T-cell (primary cell): Measurements from ENCODE around the gene AKAP6. TPM values are rescaled to one million over a fixed set of nuclear protein-coding genes. Genes with fewer than 3 reads are reported as not detected.

Experiments
- ATAC-seq, 4 experiments: fragments of 200-7000 bp in 3 of 4; fragments of 150-1000 bp in 1 of 4; cut with Tn5 transposase; replicated peaks in 1 of 4; 1 replicate in 3 of 4; 2 replicates in 1 of 4; pipeline ENCODE4 v1.10.0; 2021; ENCODE audit warnings: moderate library complexity in 3 of 4, mild to moderate bottlenecking in 2 of 4, moderate number of reproducible peaks in 1 of 4
- CTCF ChIA-PET, 2 donors: fragments of 300-600 bp; sonication (Branson Sonifier 250); formaldehyde crosslinking; loops; one replicate each; lab custom pipeline; 2022; ENCODE audit warnings: antibody characterized with exemption in 2 of 2; lab: Charles Lee
- POLR2A ChIA-PET, 2 donors: fragments of 300-600 bp; sonication (Branson Sonifier 250); formaldehyde crosslinking; loops; one replicate each; lab custom pipeline; 2022; ENCODE audit warnings: antibody characterized with exemption in 2 of 2; lab: Charles Lee
- DNase-seq, 35 experiments: peaks; one replicate each; pipeline versions ENCODE4 v3.0.0 to v3.0.0-alpha.2; 2013 to 2023
- H3K27ac ChIP-seq: one replicate; pipeline ENCODE4 v1.5.1; 2013; ENCODE audit warnings: low read length
- H3K27me3 ChIP-seq, 2 experiments: replicated peaks in 1 of 2; 1 replicate in 1 of 2; 2 replicates in 1 of 2; pipeline versions ENCODE4 v1.6.1 to v1.7.0; 2013; ENCODE audit warnings: low read length in 1 of 2, mixed read lengths in 1 of 2; ENCODE audit not compliant: control insufficient read depth in 2 of 2, insufficient read depth in 2 of 2; ENCODE audit errors: extremely low read depth in 1 of 2
- H3K36me3 ChIP-seq, 2 donors: 1 replicate in 1 of 2; 2 replicates in 1 of 2; pipeline versions ENCODE4 v1.6.1 to v1.7.0; 2013; ENCODE audit warnings: low read length in 1 of 2; ENCODE audit not compliant: control insufficient read depth in 2 of 2, insufficient read depth in 1 of 2; ENCODE audit errors: extremely low read depth in 1 of 2
- H3K4me1 ChIP-seq, 2 experiments: 1 replicate in 1 of 2; 2 replicates in 1 of 2; pipeline versions ENCODE4 v1.6.1 to v1.7.0; 2013; ENCODE audit warnings: low read length in 2 of 2, mixed read lengths in 1 of 2; ENCODE audit not compliant: insufficient read depth in 2 of 2, control insufficient read depth in 1 of 2; ENCODE audit errors: extremely low read depth in 1 of 2
- H3K4me3 ChIP-seq, 2 donors: 1 replicate in 1 of 2; 2 replicates in 1 of 2; pipeline versions ENCODE4 v1.5.1 to v1.7.0; 2013; ENCODE audit warnings: mild to moderate bottlenecking in 2 of 2, low read length in 1 of 2, moderate library complexity in 1 of 2; ENCODE audit not compliant: control insufficient read depth in 1 of 2; ENCODE audit errors: extremely low read depth in 1 of 2
- H3K9me3 ChIP-seq: 2 replicates; pipeline ENCODE4 v1.7.0; 2013
- H3K27ac Mint-ChIP-seq, 2 donors: one replicate each; pipeline ENCODE4 v1.8.0; 2020 to 2021; ENCODE audit warnings: mild to moderate bottlenecking in 2 of 2, mixed read lengths in 2 of 2
- H3K27me3 Mint-ChIP-seq, 2 donors: one replicate each; pipeline ENCODE4 v1.8.0; 2021 to 2022; ENCODE audit warnings: mixed read lengths in 2 of 2
- H3K36me3 Mint-ChIP-seq: one replicate; pipeline ENCODE4 v1.8.0; 2021; ENCODE audit warnings: mixed read lengths
- H3K4me1 Mint-ChIP-seq, 3 donors: one replicate each; pipeline ENCODE4 v1.8.0; 2020 to 2022; ENCODE audit warnings: mixed read lengths in 3 of 3, mild to moderate bottlenecking in 1 of 3
- H3K4me3 Mint-ChIP-seq, 3 donors: one replicate each; pipeline ENCODE4 v1.8.0; 2020 to 2022; ENCODE audit warnings: mild to moderate bottlenecking in 3 of 3, mixed read lengths in 3 of 3, moderate library complexity in 3 of 3
- H3K9me3 Mint-ChIP-seq, 3 donors: one replicate each; pipeline ENCODE4 v1.8.0; 2020 to 2022; ENCODE audit warnings: mixed read lengths in 3 of 3
- WGBS: methylation state at CpG from one replicate; pipeline ENCODE4 v1.1.5; 2013; ENCODE audit warnings: missing lambda C conversion rate; ENCODE audit not compliant: insufficient coverage; 5-methylcytosine and 5-hydroxymethylcytosine counted together
- total RNA-seq, 35 experiments: library from RNA in 6 of 35; stranded (reverse) in 6 of 35; fragments of 120-200 nt in 1 of 35; gene quantifications; one replicate each; pipeline versions ENCODE4 v1.2.1 to v1.2.4 and lab custom pipeline; 2013 to 2026

Gene AKAP6
- total RNA-seq, 5 donors from 2014 or later (not counting 1 experiment from before 2014, with no cell fraction given): 1.7 to 6.6 (median 2.6) TPM

GRCh38 chr14:32341947-32342846, 13.1 kb downstream of the AKAP6 start:
- CTCF ChIA-PET: no interaction called here
- H3K4me1 ChIP-seq: no peaks in the 10 kb centered on the region
- no peak for ATAC-seq

GRCh38 chr14:32342847-32343194, 13.7 kb downstream of the AKAP6 start:
- no peaks in the 10 kb centered on the region for H3K9me3 ChIP-seq
- H3K9me3 Mint-ChIP-seq: no peaks in the 10 kb centered on the region
- ATAC-seq (no peak), DNase-seq (no peak)
- no peak overlapping the region for H3K4me3 Mint-ChIP-seq
- no peak overlapping the region for H3K27ac ChIP-seq
- CTCF ChIA-PET: interaction anchor here in 1 of 2 donors (0.7 kb wide), 1 partner anchor 1203 kb away, joined by 8 read pairs; no protein-coding TSS in a partner anchor
- H3K36me3 Mint-ChIP-seq: no peaks in the 10 kb centered on the region
- H3K27me3 ChIP-seq: no peaks in the 10 kb centered on the region
- WGBS: no CpG with 5 or more reads among the region's 2 CpGs
- H3K4me1 ChIP-seq: no peaks in the 10 kb centered on the region
- no peaks in the 10 kb centered on the region for H3K36me3 ChIP-seq
- no peak overlapping the region for H3K4me3 ChIP-seq
- H3K27me3 Mint-ChIP-seq: peaks cover 0 to 4% of the 10 kb centered on the region in 2 donors
- no peak overlapping the region for H3K27ac Mint-ChIP-seq
- POLR2A ChIA-PET: no interaction called here
- no peaks in the 10 kb centered on the region for H3K4me1 Mint-ChIP-seq

More at GRCh38 chr14:32341947-32342846, 13.1 kb downstream of the AKAP6 start:
- Mint-ChIP-seq H3K4me1 (no peaks in the 10 kb centered on the region), H3K4me3 (no peak overlapping the region), H3K27ac (no peak overlapping the region), H3K36me3 (no peaks in the 10 kb centered on the region), H3K9me3 (no peaks in the 10 kb centered on the region), H3K27me3 (peaks cover 0 to 4% of the 10 kb centered on the region in 2 donors)
- Histone ChIP-seq H3K27me3 (no peaks in the 10 kb centered on the region), H3K4me3 (no peak overlapping the region), H3K9me3 (no peaks in the 10 kb centered on the region), H3K36me3 (no peaks in the 10 kb centered on the region), H3K27ac (no peak overlapping the region)
- DNase-seq: no peak
- WGBS: no CpG with 5 or more reads among the region's 2 CpGs
- POLR2A ChIA-PET: no interaction called here

GRCh38 chr14:32343926-32344430, 14.9 kb downstream of the AKAP6 start:
- no peaks in the 10 kb centered on the region for H3K4me1 Mint-ChIP-seq
- H3K27me3 Mint-ChIP-seq: peaks cover 0 to 4% of the 10 kb centered on the region in 2 donors
- Histone ChIP-seq H3K4me1 (no peaks in the 10 kb centered on the region), H3K4me3 (no peak overlapping the region), H3K27me3 (no peaks in the 10 kb centered on the region), H3K9me3 (no peaks in the 10 kb centered on the region), H3K27ac (no peak overlapping the region), H3K36me3 (no peaks in the 10 kb centered on the region)
- no peak overlapping the region for H3K27ac Mint-ChIP-seq
- H3K4me3 Mint-ChIP-seq: no peak overlapping the region
- no peaks in the 10 kb centered on the region for H3K9me3 Mint-ChIP-seq
- DNase-seq: no peak
- no peaks in the 10 kb centered on the region for H3K36me3 Mint-ChIP-seq
- no peak for ATAC-seq
- ChIA-PET CTCF (no interaction called here), POLR2A (no interaction called here)
- 57% methylated on average over 1 of the region's 2 CpGs for WGBS

- no peaks in the 10 kb centered on the region for H3K36me3 ChIP-seq
- ATAC-seq (no peak), DNase-seq (no peak)
- no peaks in the 10 kb centered on the region for H3K9me3 ChIP-seq
- H3K27ac ChIP-seq: no peak overlapping the region
- H3K4me1 Mint-ChIP-seq: no peaks in the 10 kb centered on the region
- 83% methylated on average over 1 of the region's 1 CpG for WGBS
- ChIA-PET POLR2A (no interaction called here), CTCF (no interaction called here)
- no peak overlapping the region for H3K27ac Mint-ChIP-seq
- H3K4me3 Mint-ChIP-seq: no peak overlapping the region
- H3K27me3 Mint-ChIP-seq: peaks cover 0 to 4% of the 10 kb centered on the region in 2 donors
- no peaks in the 10 kb centered on the region for H3K36me3 Mint-ChIP-seq
- no peaks in the 10 kb centered on the region for H3K9me3 Mint-ChIP-seq
- H3K4me3 ChIP-seq: no peak overlapping the region
- H3K4me1 ChIP-seq: no peaks in the 10 kb centered on the region
- no peaks in the 10 kb centered on the region for H3K27me3 ChIP-seq
Measured at GRCh38 chr14:32345311-32345791, 16.3 kb downstream of the AKAP6 start.

GRCh38 chr14:32349322-32349721, 20.2 kb downstream of the AKAP6 start:
- 90% methylated on average over 2 of the region's 4 CpGs for WGBS
- H3K9me3 Mint-ChIP-seq: no peaks in the 10 kb centered on the region

GRCh38 chr14:32350020-32350419, 20.9 kb downstream of the AKAP6 start:
- ChIA-PET POLR2A (no interaction called here), CTCF (interaction anchor here in 1 of 2 donors (0.5 kb wide), 1 partner anchor 1746 kb away, joined by 4 read pairs; no protein-coding TSS in a partner anchor)
- no peak overlapping the region for H3K4me3 ChIP-seq
- no peak for DNase-seq
- Mint-ChIP-seq H3K9me3 (no peaks in the 10 kb centered on the region), H3K27ac (no peak overlapping the region), H3K27me3 (no peaks in the 10 kb centered on the region), H3K4me1 (no peaks in the 10 kb centered on the region), H3K36me3 (no peaks in the 10 kb centered on the region), H3K4me3 (no peak overlapping the region)
- no peak overlapping the region for H3K27ac ChIP-seq
- no peaks in the 10 kb centered on the region for H3K36me3 ChIP-seq
- no peaks in the 10 kb centered on the region for H3K9me3 ChIP-seq
- H3K27me3 ChIP-seq: no peaks in the 10 kb centered on the region
- no CpG with 5 or more reads among the region's 1 CpG for WGBS
- H3K4me1 ChIP-seq: no peaks in the 10 kb centered on the region
- ATAC-seq: no peak

More at GRCh38 chr14:32349322-32349721, 20.2 kb downstream of the AKAP6 start:
- Histone ChIP-seq H3K27me3 (no peaks in the 10 kb centered on the region), H3K9me3 (no peaks in the 10 kb centered on the region), H3K4me3 (no peak overlapping the region), H3K36me3 (no peaks in the 10 kb centered on the region), H3K27ac (no peak overlapping the region), H3K4me1 (no peaks in the 10 kb centered on the region)
- Mint-ChIP-seq H3K27ac (no peak overlapping the region), H3K27me3 (no peaks in the 10 kb centered on the region), H3K36me3 (no peaks in the 10 kb centered on the region), H3K4me1 (no peaks in the 10 kb centered on the region), H3K4me3 (no peak overlapping the region)
- POLR2A ChIA-PET: no interaction called here
- ATAC-seq (no peak), DNase-seq (no peak)
- CTCF ChIA-PET: interaction anchor here in 1 of 2 donors (0.5 kb wide), 1 partner anchor 1747 kb away, joined by 4 read pairs; no protein-coding TSS in a partner anchor
